OCI-LY7 (cell line): ENCODE data around the gene SSRP1. TPM values are rescaled to one million over a fixed set of nuclear protein-coding genes. Genes with fewer than 3 reads are reported as not detected.

Experiments used
- BruUV-seq: library from RNA; stranded (reverse); fragments of 400-500 nt; replicated peaks from 2 replicates; lab custom pipeline; 2021; lab: Mats Ljungman, UMichigan
- CTCF ChIA-PET: fragments of 300-600 bp; sonication (Branson Sonifier 250); formaldehyde crosslinking; loops from one replicate; lab custom pipeline; 2022; ENCODE audit warnings: antibody characterized with exemption; ENCODE audit not compliant: unreplicated experiment; lab: Charles Lee
- POLR2A ChIA-PET: fragments of 300-600 bp; sonication (Branson Sonifier 250); formaldehyde crosslinking; loops from one replicate; lab custom pipeline; 2022; ENCODE audit warnings: antibody characterized with exemption; lab: Charles Lee
- DNase-seq: peaks from one replicate; pipeline ENCODE4 v3.0.0-alpha.2; 2015; ENCODE audit warnings: low spot score
- H2AFZ ChIP-seq: fragments of 200-600 bp; sonication (generic), shearing (Covaris generic); 2 replicates; pipeline ENCODE4 v1.6.1; 2014; ENCODE audit warnings: mild to moderate bottlenecking, antibody characterized with exemption, low read length, moderate library complexity
- H3K27ac ChIP-seq: fragments of 200-600 bp; sonication (generic); 2 replicates; pipeline ENCODE4 v1.5.1; 2014; ENCODE audit warnings: mixed run types, low read depth, mild to moderate bottlenecking, moderate library complexity, low read length, inconsistent platforms; ENCODE audit not compliant: poor library complexity, severe bottlenecking
- H3K36me3 ChIP-seq: fragments of 200-600 bp; sonication (generic); 2 replicates; pipeline ENCODE4 v1.6.1; 2014; ENCODE audit warnings: mild to moderate bottlenecking, antibody characterized with exemption, low read length, moderate library complexity, mixed read lengths; ENCODE audit not compliant: insufficient read depth
- H3K4me1 ChIP-seq: fragments of 200-600 bp; sonication (generic); 2 replicates; pipeline ENCODE4 v1.5.1; 2014; ENCODE audit warnings: mild to moderate bottlenecking, low read length; ENCODE audit not compliant: insufficient read depth, poor library complexity, severe bottlenecking
- H3K4me2 ChIP-seq: fragments of 200-600 bp; sonication (generic); 2 replicates; pipeline ENCODE4 v1.6.1; 2014; ENCODE audit warnings: mild to moderate bottlenecking, low read length
- H3K4me3 ChIP-seq: fragments of 200-600 bp; sonication (generic); 2 replicates; pipeline ENCODE4 v1.5.1; 2014; ENCODE audit warnings: mild to moderate bottlenecking, low read depth, low read length; ENCODE audit not compliant: poor library complexity, severe bottlenecking
- H3K79me2 ChIP-seq: fragments of 200-600 bp; sonication (generic); 2 replicates; pipeline ENCODE4 v1.6.1; 2016; ENCODE audit warnings: low read depth, mild to moderate bottlenecking, low read length, moderate library complexity, mixed read lengths; ENCODE audit not compliant: insufficient read depth
- H3K9me2 ChIP-seq: fragments of 200-600 bp; sonication (generic); 2 replicates; pipeline ENCODE4 v1.6.1; 2016; ENCODE audit warnings: mild to moderate bottlenecking, low read length, mixed read lengths; ENCODE audit not compliant: insufficient read depth
- H3K9me3 ChIP-seq: fragments of 200-600 bp; sonication (generic); 2 replicates; pipeline ENCODE4 v1.6.1; 2014; ENCODE audit warnings: mild to moderate bottlenecking, mixed run types, low read length, mixed read lengths
- H4K20me1 ChIP-seq: fragments of 200-600 bp; sonication (generic); 2 replicates; pipeline ENCODE4 v1.6.1; 2014; ENCODE audit warnings: mild to moderate bottlenecking, antibody characterized with exemption, low read length, moderate library complexity, mixed read lengths; ENCODE audit not compliant: insufficient read depth
- EZH2phosphoT487 ChIP-seq: fragments of 200-600 bp; sonication (generic); IDR thresholded peaks from 2 replicates; pipeline ENCODE4 v1.6.1; 2018; ENCODE audit warnings: low read depth, borderline replicate concordance, mild to moderate bottlenecking, mixed run types, antibody characterized with exemption, low read length, moderate library complexity, mixed read lengths
- intact Hi-C: fragments of 100-400 bp; cut with micrococcal nuclease; formaldehyde crosslinking; loops from one replicate; pipeline ENCODE4 v1.10.0; 2022; ENCODE audit not compliant: unreplicated experiment
- total RNA-seq, 2 experiments: library from RNA; depleted of rRNA in 1 of 2; stranded (reverse); fragments of >200 nt in 1 of 2; shearing (Covaris generic) in 1 of 2; gene quantifications; 2 replicates each; pipeline ENCODE4 v1.2.3, GENCODE V29; 2014 to 2022
- TF ChIP-seq, protein P1 (sequence below): fragments of 200-600 bp; sonication (generic); conservative IDR thresholded peaks from 2 replicates; pipeline ENCODE4 v1.5.1; 2014; ENCODE audit warnings: mild to moderate bottlenecking, antibody characterized with exemption, low read length, moderate library complexity, mixed read lengths

The SSRP1 gene
- total RNA-seq, 2 experiments from 2014 or later, result 146 to 221 TPM

- ChIA-PET CTCF (no interaction called here), POLR2A (no interaction called here)
- no TSS peak for BruUV-seq
- H4K20me1 ChIP-seq, result no peaks in the 10 kb centered on the region
- H3K4me3 ChIP-seq, result no peak overlapping the region
- TF ChIP-seq, protein P1, sequence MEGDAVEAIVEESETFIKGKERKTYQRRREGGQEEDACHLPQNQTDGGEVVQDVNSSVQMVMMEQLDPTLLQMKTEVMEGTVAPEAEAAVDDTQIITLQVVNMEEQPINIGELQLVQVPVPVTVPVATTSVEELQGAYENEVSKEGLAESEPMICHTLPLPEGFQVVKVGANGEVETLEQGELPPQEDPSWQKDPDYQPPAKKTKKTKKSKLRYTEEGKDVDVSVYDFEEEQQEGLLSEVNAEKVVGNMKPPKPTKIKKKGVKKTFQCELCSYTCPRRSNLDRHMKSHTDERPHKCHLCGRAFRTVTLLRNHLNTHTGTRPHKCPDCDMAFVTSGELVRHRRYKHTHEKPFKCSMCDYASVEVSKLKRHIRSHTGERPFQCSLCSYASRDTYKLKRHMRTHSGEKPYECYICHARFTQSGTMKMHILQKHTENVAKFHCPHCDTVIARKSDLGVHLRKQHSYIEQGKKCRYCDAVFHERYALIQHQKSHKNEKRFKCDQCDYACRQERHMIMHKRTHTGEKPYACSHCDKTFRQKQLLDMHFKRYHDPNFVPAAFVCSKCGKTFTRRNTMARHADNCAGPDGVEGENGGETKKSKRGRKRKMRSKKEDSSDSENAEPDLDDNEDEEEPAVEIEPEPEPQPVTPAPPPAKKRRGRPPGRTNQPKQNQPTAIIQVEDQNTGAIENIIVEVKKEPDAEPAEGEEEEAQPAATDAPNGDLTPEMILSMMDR, result no peak
- no peak for TF ChIP-seq EZH2phosphoT487
- H3K9me2 ChIP-seq, result no peaks in the 10 kb centered on the region
- H3K27ac ChIP-seq, result no peak overlapping the region
- no peaks in the 10 kb centered on the region for H3K36me3 ChIP-seq
- H3K4me1 ChIP-seq, result peaks cover 4% of the 10 kb centered on the region
- no peak overlapping the region for H3K4me2 ChIP-seq
- no peaks in the 10 kb centered on the region for H3K9me3 ChIP-seq
- H2AFZ ChIP-seq, result peak overlapping the region; percentile 98
- H3K79me2 ChIP-seq, result no peaks in the 10 kb centered on the region
- DNase-seq, result no peak
- intact Hi-C loops, result loop anchor here (1.0 to 5.0 kb wide), 4 partner anchors 112 to 296 kb away; partner anchors contain the start of gene TIMM10
Measured at GRCh38 chr11:57344826-57345225, 9.1 kb upstream of the SSRP1 start.

GRCh38 chr11:57343825-57344224 lies 8.1 kb upstream of the SSRP1 start:
- Histone ChIP-seq H4K20me1 (no peaks in the 10 kb centered on the region), H3K9me3 (no peaks in the 10 kb centered on the region), H3K4me2 (no peak overlapping the region), H3K36me3 (no peaks in the 10 kb centered on the region), H3K9me2 (no peaks in the 10 kb centered on the region), H3K4me1 (peaks cover 4% of the 10 kb centered on the region), H3K27ac (no peak overlapping the region), H2AFZ (no peak overlapping the region), H3K4me3 (no peak overlapping the region), H3K79me2 (no peaks in the 10 kb centered on the region)
- BruUV-seq, result no TSS peak
- CTCF ChIA-PET, result no interaction called here
- no peak for DNase-seq
- intact Hi-C loops, result no loop called here
- POLR2A ChIA-PET, result interaction anchor here (0.6 kb wide), 1 partner anchor 68 kb away, joined by 7 read pairs; no protein-coding TSS in a partner anchor
- TF ChIP-seq, protein P1, result no peak
- no peak for TF ChIP-seq EZH2phosphoT487

GRCh38 chr11:57342702-57343101 lies 7.0 kb upstream of the SSRP1 start:
- Histone ChIP-seq H3K27ac (no peak overlapping the region), H3K79me2 (no peaks in the 10 kb centered on the region), H3K9me3 (no peaks in the 10 kb centered on the region), H3K4me1 (peaks cover 4% of the 10 kb centered on the region), H3K4me2 (no peak overlapping the region), H3K9me2 (no peaks in the 10 kb centered on the region), H4K20me1 (no peaks in the 10 kb centered on the region), H2AFZ (no peak overlapping the region), H3K36me3 (no peaks in the 10 kb centered on the region), H3K4me3 (no peak overlapping the region)
- DNase-seq, result no peak
- TF ChIP-seq, protein P1, result no peak
- TF ChIP-seq EZH2phosphoT487, result no peak
- intact Hi-C loops, result no loop called here
- ChIA-PET CTCF (no interaction called here), POLR2A (interaction anchor here (0.9 to 1.3 kb wide), 2 partner anchors 17 to 21 kb away, joined by 3 read pairs; no protein-coding TSS in a partner anchor)
- BruUV-seq, result no TSS peak
